Measurements from ENCODE around the gene PEF1.

DNA sequence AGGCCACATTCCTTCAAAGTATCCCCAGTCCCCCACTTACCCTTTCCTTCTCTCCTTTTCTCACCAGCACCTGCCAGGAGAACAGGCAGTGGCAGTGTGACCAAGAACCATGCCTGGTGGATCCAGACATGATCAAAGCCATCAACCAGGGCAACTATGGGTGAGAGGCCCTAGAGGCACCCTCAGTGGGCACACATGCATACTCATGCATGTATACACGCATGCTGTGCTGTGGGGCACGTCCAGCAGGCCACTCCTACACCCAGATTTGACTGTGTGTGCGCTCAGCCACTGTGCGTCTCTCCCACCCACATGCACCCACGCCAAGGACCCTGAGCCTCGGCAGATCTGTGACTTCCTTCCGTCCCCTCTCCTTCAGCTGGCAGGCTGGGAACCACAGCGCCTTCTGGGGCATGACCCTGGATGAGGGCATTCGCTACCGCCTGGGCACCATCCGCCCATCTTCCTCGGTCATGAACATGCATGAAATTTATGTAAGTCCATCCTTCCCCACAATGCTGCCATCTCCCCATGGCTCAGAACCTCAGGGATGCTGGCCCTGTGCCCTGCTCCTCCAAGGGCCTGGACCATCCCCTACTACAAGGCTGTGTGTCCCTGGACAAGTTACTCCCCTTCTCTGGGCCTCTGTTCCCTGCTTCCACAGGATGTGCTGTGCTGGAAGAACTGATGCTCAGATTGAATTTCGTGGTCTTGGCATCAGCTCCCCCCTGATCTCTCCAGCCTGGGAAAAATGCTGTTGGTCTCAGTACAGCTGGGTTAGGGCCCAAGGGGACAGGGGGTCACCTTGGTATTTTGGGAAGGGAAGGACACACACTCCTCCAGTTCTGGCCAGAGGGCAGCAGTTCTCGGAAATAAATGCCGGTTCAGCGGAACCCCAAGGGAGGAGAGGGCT is 61.3 kb downstream of the PEF1 start:
- TF ChIP-seq, protein P1, sequence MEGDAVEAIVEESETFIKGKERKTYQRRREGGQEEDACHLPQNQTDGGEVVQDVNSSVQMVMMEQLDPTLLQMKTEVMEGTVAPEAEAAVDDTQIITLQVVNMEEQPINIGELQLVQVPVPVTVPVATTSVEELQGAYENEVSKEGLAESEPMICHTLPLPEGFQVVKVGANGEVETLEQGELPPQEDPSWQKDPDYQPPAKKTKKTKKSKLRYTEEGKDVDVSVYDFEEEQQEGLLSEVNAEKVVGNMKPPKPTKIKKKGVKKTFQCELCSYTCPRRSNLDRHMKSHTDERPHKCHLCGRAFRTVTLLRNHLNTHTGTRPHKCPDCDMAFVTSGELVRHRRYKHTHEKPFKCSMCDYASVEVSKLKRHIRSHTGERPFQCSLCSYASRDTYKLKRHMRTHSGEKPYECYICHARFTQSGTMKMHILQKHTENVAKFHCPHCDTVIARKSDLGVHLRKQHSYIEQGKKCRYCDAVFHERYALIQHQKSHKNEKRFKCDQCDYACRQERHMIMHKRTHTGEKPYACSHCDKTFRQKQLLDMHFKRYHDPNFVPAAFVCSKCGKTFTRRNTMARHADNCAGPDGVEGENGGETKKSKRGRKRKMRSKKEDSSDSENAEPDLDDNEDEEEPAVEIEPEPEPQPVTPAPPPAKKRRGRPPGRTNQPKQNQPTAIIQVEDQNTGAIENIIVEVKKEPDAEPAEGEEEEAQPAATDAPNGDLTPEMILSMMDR (IDR thresholded peaks at IDR 0.05), result no peak
- TF ChIP-seq POLR2A (IDR thresholded peaks at IDR 0.05) (no peak), EP300 (IDR thresholded peaks at IDR 0.05) (no peak)

Data from ovary (tissue), 3 donors.